Epithelial cell of esophagus (primary cell): ENCODE measurements around the gene LPP.

Source experiments
- DNase-seq: peaks from one replicate; pipeline ENCODE4 v3.0.0; 2010; ENCODE audit warnings: low read depth
- H3K4me3 ChIP-seq: 2 replicates; pipeline ENCODE4 v1.5.1; 2011; ENCODE audit warnings: mild to moderate bottlenecking, low read length, control low read depth
- CTCF ChIP-seq: IDR thresholded peaks from 2 replicates; pipeline ENCODE4 v1.5.1; 2011; ENCODE audit warnings: low read depth, mild to moderate bottlenecking, low read length, control low read depth, inconsistent platforms; ENCODE audit not compliant: insufficient read depth; ENCODE audit errors: missing control alignments

Gene LPP

GRCh38 chr3:188380722-188381121 lies 226.8 kb downstream of the LPP start:
- DNase-seq = no peak
- no peak for TF ChIP-seq CTCF
- H3K4me3 ChIP-seq = no peak overlapping the region

GRCh38 chr3:188383748-188384147 lies 229.8 kb downstream of the LPP start:
- TF ChIP-seq CTCF = no peak
- no peak overlapping the region for H3K4me3 ChIP-seq
- DNase-seq = no peak

GRCh38 chr3:188385295-188385694 lies 231.3 kb downstream of the LPP start:
- no peak overlapping the region for H3K4me3 ChIP-seq
- no peak for TF ChIP-seq CTCF
- DNase-seq = peak; percentile 54

GRCh38 chr3:188389711-188390342 lies 235.9 kb downstream of the LPP start:
- DNase-seq = peak; percentile 84
- TF ChIP-seq CTCF = no peak
- H3K4me3 ChIP-seq = no peak overlapping the region

DNA sequence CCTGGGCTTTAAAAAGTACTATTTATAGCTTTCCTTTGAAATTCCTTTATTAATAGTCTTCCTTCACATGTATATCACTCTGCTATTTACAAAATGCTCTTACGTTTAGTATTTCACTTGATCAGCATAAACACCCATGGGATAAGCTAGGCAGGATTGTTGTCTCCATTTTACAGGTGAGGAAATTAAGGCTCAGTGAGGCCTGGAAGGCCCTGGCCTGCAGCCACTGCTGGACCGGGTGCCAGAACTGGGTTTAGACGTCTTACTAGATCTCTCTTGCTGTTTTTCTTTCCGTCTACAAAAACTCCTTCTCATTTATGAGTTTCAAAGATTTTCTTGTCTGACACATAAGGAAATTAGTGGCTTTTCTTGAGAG lies 236.4 kb downstream of the LPP start:
- no peak for DNase-seq

GRCh38 chr3:188390775-188391443 lies 237.0 kb downstream of the LPP start:
- DNase-seq = no peak
- no peak for TF ChIP-seq CTCF

More for the DNA sequence above, 236.4 kb downstream of the LPP start:
- TF ChIP-seq CTCF = no peak
- H3K4me3 ChIP-seq = no peak overlapping the region

DNA sequence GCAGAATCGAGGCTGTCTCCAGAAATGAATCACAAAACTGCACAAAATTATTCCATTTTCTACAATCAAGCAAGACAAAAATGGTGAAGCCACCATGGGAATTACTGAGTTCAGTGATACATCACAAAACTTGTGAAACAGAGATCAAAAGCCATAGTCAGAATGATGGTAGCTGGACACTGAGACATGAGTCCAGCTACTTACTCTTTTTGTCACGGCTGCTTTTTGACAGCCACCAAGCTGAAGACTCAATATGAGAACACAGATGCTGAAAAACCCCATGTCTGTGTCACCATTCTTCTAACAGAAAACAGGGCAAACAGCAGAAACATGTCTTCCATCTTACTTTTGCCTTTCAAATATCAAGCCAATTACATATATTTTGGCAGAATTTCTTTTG lies 237.6 kb downstream of the LPP start:
- TF ChIP-seq CTCF = no peak
- DNase-seq = no peak
- no peak overlapping the region for H3K4me3 ChIP-seq

More at GRCh38 chr3:188390775-188391443, 237.0 kb downstream of the LPP start:
- no peak overlapping the region for H3K4me3 ChIP-seq
